ENCODE data around the gene ALPI.
"Not testable (repeated sequence)": the region's sequence is repeated elsewhere in the genome, so short reads cannot be mapped to it uniquely, and the experiment has no call there.

ALPI gene

DNA sequence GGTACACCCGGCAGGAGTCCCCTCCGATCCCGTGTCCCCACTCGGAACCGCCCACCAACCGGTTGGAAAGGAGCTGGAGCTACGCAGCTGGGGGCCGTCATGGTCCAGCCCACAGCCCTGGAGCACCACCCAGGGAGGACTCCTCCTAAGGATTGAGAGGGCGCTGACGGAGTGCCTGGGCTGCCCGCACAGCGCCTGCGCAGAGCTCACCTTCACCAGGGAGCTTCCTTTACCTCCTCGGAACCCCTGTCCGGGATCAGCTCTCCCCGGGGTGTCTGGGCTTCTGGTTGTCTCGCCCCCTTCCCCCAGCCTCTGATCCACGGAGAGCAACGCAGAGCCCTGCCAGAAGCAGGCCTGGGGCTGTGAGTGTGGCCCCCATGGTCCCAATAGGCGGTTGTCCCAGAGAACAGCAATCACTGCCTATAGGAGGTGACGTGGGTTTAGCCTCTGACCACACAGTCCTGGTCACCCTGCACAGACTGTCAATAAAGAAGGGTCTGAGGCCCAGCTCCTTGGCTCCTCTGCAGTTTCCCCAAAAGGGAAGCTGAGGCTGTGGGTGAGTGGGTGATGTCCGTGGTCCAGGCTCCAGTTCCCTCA, 34.7 kb upstream of the ALPI start:
- no peak for DNase-seq

DNA sequence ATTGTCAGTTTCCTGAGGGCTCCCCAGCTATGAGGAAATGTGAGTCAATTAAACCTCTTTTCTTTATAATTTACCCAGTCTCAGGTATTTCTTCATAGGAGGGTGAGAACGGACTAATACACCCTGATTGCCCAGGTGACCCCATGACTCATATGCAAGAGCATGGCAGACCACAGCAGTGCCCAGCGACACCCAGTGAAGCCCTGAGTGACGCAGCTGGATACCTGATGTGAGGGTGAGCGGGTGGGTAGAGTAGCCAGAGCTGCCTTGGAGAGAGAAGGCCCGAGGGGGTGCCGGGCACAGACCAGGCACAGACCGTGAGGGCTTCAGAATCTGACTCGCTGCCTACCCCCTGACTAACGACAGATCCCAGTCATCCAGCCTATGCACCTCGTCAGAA, 33.9 kb upstream of the ALPI start:
- no peak for DNase-seq

GRCh38 chr2:232422996-232423395, 33.0 kb upstream of the ALPI start:
- not testable (repeated sequence) for DNase-seq

DNA sequence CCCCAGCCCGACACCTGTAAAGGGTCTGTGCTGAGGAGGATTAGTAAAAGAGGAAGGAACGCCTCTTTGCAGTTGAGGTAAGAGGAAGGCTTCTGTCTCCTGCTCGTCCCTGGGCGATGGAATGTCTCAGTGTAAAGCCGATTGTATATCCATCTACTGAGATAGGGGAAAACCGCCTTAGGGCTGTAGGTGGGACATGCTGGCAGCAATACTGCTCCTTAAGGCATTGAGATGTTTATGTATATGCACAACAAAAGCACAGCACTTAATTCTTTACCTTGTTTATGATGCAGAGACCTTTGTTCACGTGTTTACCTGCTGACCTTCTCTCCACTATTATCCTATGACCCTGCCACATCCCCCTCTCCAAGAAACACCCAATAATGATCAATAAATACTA, 32.5 kb upstream of the ALPI start:
- not testable (repeated sequence) for DNase-seq

GRCh38 chr2:232431705-232432590, 24.0 kb upstream of the ALPI start:
- no peak for DNase-seq

DNA sequence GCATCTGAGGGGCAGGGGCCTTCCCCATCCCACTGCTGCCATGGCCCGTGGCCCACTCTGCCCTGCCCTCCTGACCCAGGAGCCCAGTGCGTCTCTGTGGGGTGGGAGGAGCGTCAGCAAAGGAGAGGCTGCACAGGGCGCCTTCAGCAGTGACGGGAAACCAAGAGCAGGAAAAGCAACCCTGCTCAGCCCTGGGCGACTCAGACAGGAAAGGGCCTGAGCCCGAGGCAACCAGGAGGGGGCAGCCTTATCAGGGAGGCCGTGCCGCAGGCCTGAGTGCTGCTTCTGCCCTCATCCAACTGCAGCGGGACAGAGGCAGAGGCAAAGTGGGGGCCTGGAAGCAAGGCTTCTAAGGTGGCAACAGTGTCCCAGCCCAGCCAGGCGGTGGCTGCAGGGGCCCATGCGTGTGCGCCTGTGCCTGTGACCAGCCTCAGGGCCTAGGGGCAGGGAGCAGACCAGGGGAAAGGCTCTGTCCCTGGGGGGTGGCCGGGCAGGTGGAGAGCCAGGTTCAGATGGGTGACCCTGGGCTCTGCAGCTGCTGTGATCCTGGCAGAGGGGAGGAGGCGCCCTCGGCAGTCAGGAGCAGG, 23.3 kb upstream of the ALPI start:
- no peak for DNase-seq

GRCh38 chr2:232433622-232434021, 22.3 kb upstream of the ALPI start:
- DNase-seq: not testable (repeated sequence)

- DNase-seq: no peak
These were observed 21.9 kb upstream of the ALPI start for GRCh38 chr2:232434091-232434490.

- no peak for DNase-seq
These were observed 21.2 kb upstream of the ALPI start for GRCh38 chr2:232434563-232435374.

DNA sequence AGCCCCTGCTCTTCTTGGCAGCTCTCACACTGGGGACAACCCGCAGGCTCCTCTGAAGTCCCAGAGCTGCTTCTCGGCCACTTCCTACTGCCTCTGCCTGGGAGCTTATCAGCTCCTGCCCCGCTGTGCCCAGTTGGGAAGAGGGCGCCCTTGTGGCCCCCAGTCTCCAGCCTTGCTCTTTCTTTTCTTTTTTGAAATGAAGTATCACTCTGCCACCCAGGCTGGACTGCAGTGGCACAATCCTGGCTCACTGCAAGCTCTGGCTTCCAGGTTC, 20.6 kb upstream of the ALPI start:
- DNase-seq: no peak

DNA sequence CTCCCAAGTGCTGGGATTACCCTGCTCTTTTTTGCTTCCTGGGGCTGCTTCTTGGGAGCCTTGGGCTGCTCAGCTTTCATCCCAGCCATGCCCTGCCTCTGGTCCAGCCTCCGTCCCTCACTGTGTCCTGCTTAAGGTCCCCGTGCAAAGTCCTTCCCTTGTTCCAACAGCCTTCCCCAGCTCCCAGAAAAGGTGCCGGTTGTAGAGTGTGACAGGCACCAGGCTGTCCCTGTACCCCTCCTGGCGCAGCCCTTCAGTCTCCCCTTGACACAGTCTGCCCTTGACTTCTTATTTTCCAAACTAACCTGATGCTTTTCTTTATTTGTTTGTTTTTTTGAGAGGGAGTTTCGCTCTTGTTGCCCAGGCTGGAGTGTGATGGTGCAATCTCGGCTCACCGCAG, 20.1 kb upstream of the ALPI start:
- no peak for DNase-seq

GRCh38 chr2:232436381-232437194, 19.4 kb upstream of the ALPI start:
- no peak for DNase-seq

DNA sequence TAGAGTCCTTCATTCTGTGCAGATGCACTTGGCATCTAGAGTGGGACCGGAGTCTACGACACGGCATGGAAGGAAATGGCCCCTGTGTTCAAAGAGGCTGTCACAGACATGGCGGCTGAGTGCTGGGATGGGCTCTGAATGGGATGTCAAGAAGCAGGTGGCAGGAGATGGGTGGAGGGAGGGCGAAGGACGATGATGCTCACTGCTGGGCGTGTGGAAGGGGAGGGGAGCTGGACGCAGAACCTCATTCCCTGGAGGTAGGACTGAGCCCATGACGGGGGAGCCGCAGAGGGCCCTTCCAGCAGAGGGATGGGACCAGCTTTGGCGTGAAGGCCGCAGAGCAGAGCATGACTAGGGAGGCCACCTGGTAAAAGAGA, 18.8 kb upstream of the ALPI start:
- DNase-seq: no peak

GRCh38 chr2:232438091-232438490, 17.9 kb upstream of the ALPI start:
- DNase-seq: no peak

DNA sequence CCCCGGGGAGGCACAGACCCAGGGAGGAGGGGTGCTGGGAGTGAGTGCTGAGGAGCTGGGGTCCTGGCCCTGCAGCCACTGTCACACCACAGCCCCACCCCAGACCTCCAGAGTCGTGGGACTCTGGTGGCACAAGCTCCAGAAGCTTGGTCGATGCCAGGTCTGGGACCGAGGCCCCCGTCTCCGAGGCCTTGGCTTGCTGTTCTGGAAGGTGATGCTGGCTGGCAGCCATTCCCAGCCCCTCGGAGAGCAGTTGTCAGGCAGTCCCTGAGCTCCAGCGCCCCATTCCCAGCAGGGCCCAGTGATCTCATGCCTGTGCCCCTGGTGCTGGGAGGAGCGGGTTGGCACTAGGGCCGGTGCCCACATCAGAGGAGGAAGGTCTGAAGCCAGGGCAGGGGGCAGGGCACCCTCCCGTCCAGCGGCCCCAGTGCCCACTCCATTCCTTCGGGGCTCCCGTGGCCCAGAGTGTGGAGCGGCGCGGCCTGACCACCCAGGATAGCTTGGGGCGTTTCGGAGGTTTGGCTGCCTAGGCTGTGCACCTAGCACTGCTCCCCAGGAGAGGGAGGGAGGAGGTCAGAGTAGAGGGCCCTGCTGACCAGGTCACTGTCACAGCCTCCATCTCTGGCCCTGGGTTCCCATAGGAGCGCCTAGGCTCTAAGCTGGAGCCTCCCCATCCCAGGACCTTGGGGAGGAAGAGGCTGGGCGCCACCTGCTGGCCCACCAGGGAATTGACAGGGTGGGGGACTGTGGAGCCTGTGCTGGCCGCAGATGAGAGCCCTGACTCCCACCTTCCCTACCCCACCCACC, 16.8 kb upstream of the ALPI start:
- DNase-seq: no peak

DNA sequence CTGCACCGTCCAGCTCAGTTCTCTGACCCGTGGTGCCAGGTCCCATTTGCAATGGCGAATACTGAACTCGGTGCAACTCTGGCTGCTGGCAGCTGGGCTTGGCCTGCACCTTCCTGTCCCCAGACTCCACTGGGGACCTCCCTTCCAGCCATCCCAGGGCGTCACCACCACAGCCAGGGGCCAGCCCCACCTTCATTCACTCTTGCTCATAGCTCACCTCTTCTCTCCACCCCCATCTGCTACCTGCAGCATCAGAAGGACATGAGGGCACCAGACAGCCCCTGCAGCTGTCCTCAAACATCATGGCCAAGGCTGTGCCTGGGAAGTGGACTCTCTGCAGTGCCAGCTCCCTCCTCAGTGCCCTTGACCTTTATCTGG, 16.2 kb upstream of the ALPI start:
- DNase-seq: no peak

DNA sequence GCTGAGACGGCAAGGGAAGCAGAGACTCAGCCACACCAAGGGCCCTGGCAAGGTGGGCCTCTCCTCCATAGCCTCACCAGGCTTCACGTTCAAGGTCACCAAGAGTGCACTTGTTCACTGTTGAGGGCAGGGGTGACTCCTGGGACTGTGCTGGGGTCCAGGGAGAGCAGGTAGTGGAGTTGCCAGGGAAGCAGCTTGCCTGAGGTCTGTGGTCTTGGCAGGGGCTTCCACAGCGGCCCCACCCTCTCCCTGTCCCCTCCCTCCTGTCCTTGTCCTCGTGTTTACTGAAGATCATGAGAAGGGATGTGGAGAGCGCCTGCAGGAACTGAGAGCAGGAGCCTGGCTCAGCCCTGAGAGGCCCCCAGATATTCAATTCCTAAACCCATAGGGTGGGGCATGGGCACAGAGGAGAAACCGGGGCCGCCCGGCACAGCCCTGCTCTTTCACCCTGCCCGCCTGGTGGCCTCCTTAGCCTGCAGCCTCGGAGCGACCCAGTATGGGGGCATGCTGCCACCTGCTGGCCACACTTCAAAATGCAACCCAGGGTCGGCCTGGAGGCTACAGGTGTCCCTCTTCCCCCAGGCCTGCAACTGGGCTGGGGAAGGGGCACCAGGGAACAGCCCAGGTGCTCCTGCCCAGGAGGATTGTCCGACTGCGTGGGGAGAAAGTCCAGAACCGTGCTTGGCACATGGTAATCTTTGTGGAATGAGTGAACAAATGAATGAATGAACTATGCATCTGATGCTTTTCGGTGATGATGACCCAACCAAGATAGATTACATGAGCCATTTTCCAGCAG, 15.5 kb upstream of the ALPI start:
- peak; percentile 74 for DNase-seq

DNA sequence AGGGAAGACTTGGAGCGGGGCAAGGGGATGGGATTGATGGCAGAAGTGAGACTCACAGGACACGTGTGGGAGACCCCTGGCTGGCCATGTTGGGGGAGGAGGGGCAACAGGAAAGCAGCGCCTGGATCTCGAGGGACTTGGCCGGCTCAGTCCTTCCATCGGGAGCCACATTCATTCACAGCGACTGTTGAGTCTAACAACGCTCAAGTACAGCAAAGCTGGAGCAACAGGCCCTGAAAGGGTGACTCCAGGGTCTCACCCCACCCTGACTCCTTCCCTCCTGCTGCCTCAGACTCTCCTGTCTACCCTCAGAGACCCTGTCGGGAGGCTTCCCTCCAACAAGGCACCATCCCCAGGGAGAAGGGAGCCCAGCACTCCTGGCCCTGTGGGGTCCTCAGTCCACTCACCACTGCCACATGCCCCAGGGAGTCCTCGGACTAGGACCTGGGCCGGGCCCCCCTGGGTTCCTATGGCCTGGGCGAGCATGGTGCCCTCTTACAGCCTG, 14.8 kb upstream of the ALPI start:
- no peak for DNase-seq

- DNase-seq: not testable (repeated sequence)
These were observed 14.0 kb upstream of the ALPI start for GRCh38 chr2:232441922-232442321.

DNA sequence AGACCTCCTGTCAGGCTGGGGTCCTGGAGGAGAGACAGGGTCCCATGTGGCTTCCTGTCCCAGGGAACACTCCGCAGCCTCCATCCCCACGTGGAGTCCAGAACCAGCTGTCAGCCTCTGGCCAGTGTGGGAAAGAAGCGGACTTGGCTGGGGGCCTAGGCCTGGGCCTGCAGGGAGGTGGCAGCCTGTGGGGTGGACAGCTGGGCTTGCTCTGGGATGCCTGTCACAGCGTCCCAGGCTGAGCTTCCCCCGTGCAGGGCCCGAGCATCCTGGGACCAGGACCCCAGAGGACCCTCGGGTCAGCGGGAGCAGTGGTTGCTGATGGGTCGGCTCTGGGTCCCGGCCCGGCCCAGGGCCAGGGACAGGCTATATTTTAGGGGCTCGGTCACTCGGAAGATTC, 13.5 kb upstream of the ALPI start:
- DNase-seq: not testable (repeated sequence)

DNA sequence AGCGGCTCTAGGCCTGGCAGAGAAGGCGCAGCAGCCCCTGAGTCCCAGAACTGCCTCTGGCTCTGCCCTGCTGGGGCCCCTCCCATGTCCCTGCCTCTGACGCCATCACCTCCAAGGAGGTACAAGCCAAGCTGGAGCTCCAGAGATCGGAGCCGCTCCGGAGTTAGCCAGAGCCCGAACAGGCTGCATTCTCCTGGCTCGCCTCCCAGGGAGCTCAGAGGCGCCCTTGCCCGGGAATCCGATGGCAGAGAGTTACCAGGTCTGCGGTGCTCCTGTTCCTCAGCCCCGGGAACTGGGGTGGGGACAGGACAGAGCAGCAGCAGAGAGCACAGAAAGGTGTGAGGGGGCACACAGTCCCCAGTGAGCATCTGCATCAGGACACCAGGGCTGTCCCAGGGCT, 12.9 kb upstream of the ALPI start:
- DNase-seq: not testable (repeated sequence)

Data from CD4-positive, alpha-beta T cell treated with Interferon gamma for 1 hour (primary cell).